Esophagus muscularis mucosa (tissue), 4 donors: ENCODE measurements around the gene MARCHF11.

ENCODE experiments used
- EP300 ChIP-seq: sonication (generic); formaldehyde crosslinking; IDR thresholded peaks from one replicate; pipeline ENCODE4 v1.6.1; 2017; ENCODE audit warnings: antibody characterized with exemption
- POLR2A ChIP-seq: fragments of 450-650 bp; IDR thresholded peaks from one replicate; pipeline ENCODE4 v1.6.1; 2017; ENCODE audit warnings: antibody characterized with exemption, moderate library complexity, mild to moderate bottlenecking, low read depth
- POLR2AphosphoS5 ChIP-seq, 2 donors: sonication (generic); formaldehyde crosslinking; IDR thresholded peaks; one replicate each; pipeline ENCODE4 v1.6.1; 2017; ENCODE audit warnings: antibody characterized with exemption in 2 of 2
- TF ChIP-seq, protein P1 (sequence below), 3 experiments: fragments of 200-600 bp in 2 of 3; fragments of 450-650 bp in 1 of 3; sonication (generic) in 2 of 3; IDR thresholded peaks; one replicate each; pipeline ENCODE4 v1.5.1; 2017 to 2019; ENCODE audit warnings: antibody characterized with exemption in 3 of 3, mild to moderate bottlenecking in 2 of 3, moderate library complexity in 1 of 3

DNA sequence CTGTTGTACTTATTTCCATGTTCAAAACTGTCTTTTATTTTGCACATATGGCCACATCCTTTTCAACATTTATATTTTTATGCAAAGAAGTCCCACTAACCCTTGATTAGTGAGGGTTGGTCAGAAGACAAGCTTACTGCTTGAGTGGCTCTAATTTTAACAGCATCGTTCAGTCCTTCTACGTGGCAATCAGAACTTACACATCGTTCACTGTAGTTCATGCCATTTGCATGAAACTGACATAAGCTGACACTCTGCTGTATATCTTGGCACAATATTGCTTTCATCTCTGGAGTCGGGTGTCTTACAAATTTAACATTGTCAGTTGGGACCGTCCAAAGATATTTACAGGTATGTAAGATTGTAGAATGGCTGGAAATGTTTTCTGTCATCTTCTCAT, 50.6 kb downstream of the MARCHF11 start:
- no peak for TF ChIP-seq POLR2A
- TF ChIP-seq, protein P1, sequence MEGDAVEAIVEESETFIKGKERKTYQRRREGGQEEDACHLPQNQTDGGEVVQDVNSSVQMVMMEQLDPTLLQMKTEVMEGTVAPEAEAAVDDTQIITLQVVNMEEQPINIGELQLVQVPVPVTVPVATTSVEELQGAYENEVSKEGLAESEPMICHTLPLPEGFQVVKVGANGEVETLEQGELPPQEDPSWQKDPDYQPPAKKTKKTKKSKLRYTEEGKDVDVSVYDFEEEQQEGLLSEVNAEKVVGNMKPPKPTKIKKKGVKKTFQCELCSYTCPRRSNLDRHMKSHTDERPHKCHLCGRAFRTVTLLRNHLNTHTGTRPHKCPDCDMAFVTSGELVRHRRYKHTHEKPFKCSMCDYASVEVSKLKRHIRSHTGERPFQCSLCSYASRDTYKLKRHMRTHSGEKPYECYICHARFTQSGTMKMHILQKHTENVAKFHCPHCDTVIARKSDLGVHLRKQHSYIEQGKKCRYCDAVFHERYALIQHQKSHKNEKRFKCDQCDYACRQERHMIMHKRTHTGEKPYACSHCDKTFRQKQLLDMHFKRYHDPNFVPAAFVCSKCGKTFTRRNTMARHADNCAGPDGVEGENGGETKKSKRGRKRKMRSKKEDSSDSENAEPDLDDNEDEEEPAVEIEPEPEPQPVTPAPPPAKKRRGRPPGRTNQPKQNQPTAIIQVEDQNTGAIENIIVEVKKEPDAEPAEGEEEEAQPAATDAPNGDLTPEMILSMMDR (IDR thresholded peaks at IDR 0.05), result no peak
- no peak for TF ChIP-seq POLR2AphosphoS5 (IDR thresholded peaks at IDR 0.05)
- no peak for TF ChIP-seq EP300
